Right lobe of liver (tissue), 4 donors: ENCODE results near the gene TMEFF2.

Experiments
- CTCF ChIP-seq, 4 donors: fragments of 200-600 bp in 3 of 4; fragments of 450-650 bp in 1 of 4; IDR thresholded peaks; one replicate each; pipeline versions ENCODE4 v1.5.1 to v1.8.0; 2016 to 2022; ENCODE audit warnings: antibody characterized with exemption in 4 of 4, mild to moderate bottlenecking in 2 of 4
- POLR2A ChIP-seq: fragments of 450-650 bp; IDR thresholded peaks from one replicate; pipeline ENCODE4 v1.6.1; 2017; ENCODE audit warnings: antibody characterized with exemption, mild to moderate bottlenecking
- donor health status: DM: no; HTN: no; CAD: no.
- donor health status: DM: no; HTN: no; CAD: no.
- donor health status: DM: no; HTN: yes; CAD: no.

- TF ChIP-seq CTCF (IDR thresholded peaks at IDR 0.05) (no peak), POLR2A (no peak)
These were observed 6.4 kb upstream of the TMEFF2 start for GRCh38 chr2:192201116-192201515.
